Measurements from ENCODE around the gene MANF. TPM values are rescaled to one million over a fixed set of nuclear protein-coding genes. Genes with fewer than 3 reads are reported as not detected.
A peak's percentile ranks its signal among the peaks of the same experiment; 100 is the strongest.

The MANF gene
- total RNA-seq, 4 donors from 2014 or later = 35.9 to 97.7 (median 72.6) TPM

DNA sequence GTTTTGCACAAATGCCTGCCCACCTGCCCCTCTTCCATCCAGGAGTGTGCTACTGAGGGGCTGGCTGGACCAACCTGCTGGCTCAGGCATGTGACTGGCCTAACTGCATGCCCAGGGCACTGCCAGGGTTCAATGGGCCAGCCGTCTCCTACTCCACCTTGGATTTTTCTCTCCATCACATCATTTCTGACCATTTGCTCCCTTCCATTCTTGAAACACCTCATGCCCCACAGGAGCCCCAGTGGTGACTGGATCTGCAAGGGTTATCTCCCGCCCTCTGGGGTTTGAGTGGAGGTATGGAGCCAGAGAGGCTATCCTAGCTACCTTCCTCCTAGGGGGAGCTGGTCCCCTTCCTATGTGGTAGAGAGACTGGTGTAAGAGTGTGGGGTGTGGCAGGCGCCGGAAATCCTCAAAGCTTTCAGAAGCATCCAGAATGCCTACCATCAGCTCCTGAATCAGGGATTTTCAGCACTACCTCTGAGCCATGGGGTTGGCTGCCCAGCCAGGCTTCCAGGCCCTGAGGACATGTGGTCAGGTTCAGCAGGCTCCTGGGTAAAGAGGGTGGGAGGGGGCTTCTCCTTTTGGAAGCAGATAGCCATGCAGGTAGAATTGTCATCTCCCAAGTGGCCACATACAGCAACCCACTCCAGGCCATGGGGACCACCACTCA lies 2.9 kb upstream of the MANF start:
- 100% methylated on average over 1 to 2 of the region's 4 CpGs for WGBS, 2 donors

DNA sequence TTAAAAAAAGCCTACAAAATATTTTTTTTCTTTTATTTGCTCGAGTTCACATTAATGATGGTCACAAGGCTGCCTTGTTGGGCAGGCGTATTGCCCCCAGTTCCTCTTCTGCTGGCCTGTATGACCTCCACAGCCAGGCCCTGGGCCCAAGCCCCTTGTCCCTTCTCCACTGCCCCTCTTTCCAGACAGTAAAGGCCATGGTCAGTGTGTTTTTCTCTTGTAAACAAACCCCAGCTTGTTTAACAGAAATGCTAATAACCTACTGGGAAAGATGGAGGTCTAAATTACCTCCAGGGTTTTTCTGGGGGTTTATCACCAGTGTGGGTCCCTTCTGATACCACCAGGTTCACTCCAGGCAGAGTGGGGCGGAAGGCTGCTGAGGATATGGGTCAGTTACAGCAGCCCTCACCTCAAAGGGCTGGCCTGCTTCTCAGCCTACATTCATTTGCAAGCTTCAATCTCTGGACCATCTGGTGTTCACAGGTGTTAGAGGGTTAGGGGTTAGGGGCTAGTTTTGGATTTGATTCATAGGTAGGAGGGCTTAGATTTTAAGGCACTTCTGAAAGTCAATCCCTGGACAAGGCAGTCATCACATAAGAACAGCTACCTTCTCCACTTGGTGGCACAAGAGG lies 2.0 kb upstream of the MANF start:
- intact Hi-C loops (cut with DNase I) = no loop called here
- no peak for DNase-seq
- no peaks in the 10 kb centered on the region for H3K27me3 ChIP-seq
- H3K4me3 ChIP-seq = no peak overlapping the region
- no peak overlapping the region for H3K27ac ChIP-seq
- 80 to 97% methylated on average over 3 of the region's 3 CpGs for WGBS, 2 donors
- peaks cover 29 to 42% (median 31%) of the 10 kb centered on the region in 3 donors for H3K4me1 ChIP-seq
- TF ChIP-seq, protein P1, sequence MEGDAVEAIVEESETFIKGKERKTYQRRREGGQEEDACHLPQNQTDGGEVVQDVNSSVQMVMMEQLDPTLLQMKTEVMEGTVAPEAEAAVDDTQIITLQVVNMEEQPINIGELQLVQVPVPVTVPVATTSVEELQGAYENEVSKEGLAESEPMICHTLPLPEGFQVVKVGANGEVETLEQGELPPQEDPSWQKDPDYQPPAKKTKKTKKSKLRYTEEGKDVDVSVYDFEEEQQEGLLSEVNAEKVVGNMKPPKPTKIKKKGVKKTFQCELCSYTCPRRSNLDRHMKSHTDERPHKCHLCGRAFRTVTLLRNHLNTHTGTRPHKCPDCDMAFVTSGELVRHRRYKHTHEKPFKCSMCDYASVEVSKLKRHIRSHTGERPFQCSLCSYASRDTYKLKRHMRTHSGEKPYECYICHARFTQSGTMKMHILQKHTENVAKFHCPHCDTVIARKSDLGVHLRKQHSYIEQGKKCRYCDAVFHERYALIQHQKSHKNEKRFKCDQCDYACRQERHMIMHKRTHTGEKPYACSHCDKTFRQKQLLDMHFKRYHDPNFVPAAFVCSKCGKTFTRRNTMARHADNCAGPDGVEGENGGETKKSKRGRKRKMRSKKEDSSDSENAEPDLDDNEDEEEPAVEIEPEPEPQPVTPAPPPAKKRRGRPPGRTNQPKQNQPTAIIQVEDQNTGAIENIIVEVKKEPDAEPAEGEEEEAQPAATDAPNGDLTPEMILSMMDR (IDR thresholded peaks at IDR 0.05) = no peak
- no peak for TF ChIP-seq POLR2A (IDR thresholded peaks at IDR 0.05)
- peaks cover 0 to 14% (median 0%) of the 10 kb centered on the region in 3 donors for H3K36me3 ChIP-seq
- no peaks in the 10 kb centered on the region for H3K9me3 ChIP-seq

More for the DNA sequence above, 2.9 kb upstream of the MANF start:
- no peak for DNase-seq
- peaks cover 0 to 8% (median 0%) of the 10 kb centered on the region in 3 donors for H3K36me3 ChIP-seq
- no peaks in the 10 kb centered on the region for H3K9me3 ChIP-seq
- H3K27me3 ChIP-seq = no peaks in the 10 kb centered on the region
- intact Hi-C loops (cut with DNase I) = no loop called here
- no peak overlapping the region for H3K27ac ChIP-seq
- peaks cover 21 to 33% (median 22%) of the 10 kb centered on the region in 3 donors for H3K4me1 ChIP-seq
- H3K4me3 ChIP-seq = no peak overlapping the region
- TF ChIP-seq, protein P1 (IDR thresholded peaks at IDR 0.05) = no peak
- TF ChIP-seq POLR2A (IDR thresholded peaks at IDR 0.05) = no peak

DNA sequence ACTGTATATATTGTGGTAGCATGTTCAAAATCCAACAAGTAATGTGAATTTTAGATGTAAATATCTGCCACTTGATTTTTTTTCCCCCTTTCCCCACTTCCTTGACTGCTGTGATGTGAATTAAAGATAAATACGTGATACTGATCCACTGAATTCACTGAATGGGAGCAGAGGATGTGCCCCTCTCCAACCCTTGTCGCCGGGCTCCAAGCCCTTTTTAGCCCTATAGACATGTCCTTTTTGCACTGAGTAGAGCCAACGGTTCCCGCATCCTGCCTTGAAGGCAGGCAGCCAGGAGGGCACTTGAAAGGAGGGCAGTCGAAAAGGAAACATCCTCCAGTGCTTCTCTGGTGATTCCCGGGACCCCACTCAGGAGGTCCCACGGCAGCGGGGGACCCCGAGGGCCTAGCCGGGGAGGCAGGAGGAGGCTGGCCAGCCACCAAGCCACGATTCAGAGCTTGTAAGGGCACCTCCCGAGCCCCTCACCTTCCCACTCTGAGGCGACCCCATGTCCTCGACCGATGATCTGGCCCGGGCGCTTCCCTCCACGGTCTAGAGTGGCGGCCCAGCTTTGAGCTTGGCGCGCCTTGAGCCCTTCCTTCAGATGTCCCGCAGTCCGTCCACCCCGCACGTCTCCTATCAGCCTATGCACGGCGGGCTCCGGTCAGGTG lies 901 bp upstream of the MANF start:
- no peaks in the 10 kb centered on the region for H3K27me3 ChIP-seq
- WGBS, 2 donors = 0 to 1% methylated on average over 8 to 20 of the region's 29 CpGs
- DNase-seq = no peak
- intact Hi-C loops (cut with DNase I) = no loop called here
- no peak for TF ChIP-seq POLR2A (IDR thresholded peaks at IDR 0.05)
- TF ChIP-seq, protein P1 (IDR thresholded peaks at IDR 0.05) = no peak
- H3K4me1 ChIP-seq = peaks cover 41 to 53% (median 42%) of the 10 kb centered on the region in 3 donors
- H3K4me3 ChIP-seq = peak overlapping the region; percentile 52 to 90 (median 83)
- H3K27ac ChIP-seq = peak overlapping the region; percentile 92 to 99 (median 96)
- no peaks in the 10 kb centered on the region for H3K9me3 ChIP-seq
- H3K36me3 ChIP-seq = peaks cover 0 to 25% (median 0%) of the 10 kb centered on the region in 3 donors

DNA sequence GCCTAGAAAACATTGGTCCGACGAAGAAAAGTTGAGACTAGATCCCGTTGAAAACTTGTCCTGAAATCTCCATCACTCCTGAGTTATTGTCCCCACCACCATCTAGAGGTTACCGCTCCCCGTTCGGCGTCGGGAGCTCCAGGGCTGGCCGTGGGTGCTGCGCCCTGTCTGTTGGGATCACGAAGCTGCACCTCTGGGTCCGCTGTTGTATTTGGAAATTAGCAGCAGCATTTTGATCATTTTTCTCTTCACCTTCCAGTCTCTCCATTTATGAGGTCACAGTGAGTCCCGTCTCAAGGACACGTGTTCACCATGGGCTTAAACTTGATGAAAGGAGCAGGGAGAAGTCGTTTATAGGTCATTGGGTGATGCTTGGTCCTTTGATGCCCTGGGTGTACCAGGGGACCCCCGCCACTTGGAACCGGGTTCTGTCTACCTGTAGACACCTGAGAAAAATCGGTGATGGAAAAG lies 565 bp downstream of the MANF start:
- Histone ChIP-seq H3K4me1 (peaks cover 51 to 68% (median 54%) of the 10 kb centered on the region in 3 donors), H3K27ac (peak overlapping the region; percentile 92 to 99 (median 96)), H3K36me3 (peaks cover 0 to 26% (median 0%) of the 10 kb centered on the region in 3 donors), H3K27me3 (no peaks in the 10 kb centered on the region), H3K4me3 (peak overlapping the region; percentile 52 to 90 (median 83)), H3K9me3 (no peaks in the 10 kb centered on the region)
- no peak for DNase-seq
- TF ChIP-seq, protein P1 (IDR thresholded peaks at IDR 0.05) = no peak
- no peak for TF ChIP-seq POLR2A (IDR thresholded peaks at IDR 0.05)
- 1% methylated on average over 15 to 16 of the region's 18 CpGs for WGBS, 2 donors
- intact Hi-C loops (cut with DNase I) = no loop called here
